A549 (cell line): ENCODE data around the gene ZFYVE28. TPM values are rescaled to one million over a fixed set of nuclear protein-coding genes. Genes with fewer than 3 reads are reported as not detected.

Source experiments
- ATAC-seq, 2 experiments: fragments of 200-7000 bp in 1 of 2; fragments of >200 bp in 1 of 2; cut with Nextera tagmentation in 1 of 2; cut with Tn5 transposase in 1 of 2; 3 replicates each; pipeline versions ENCODE4 v1.8.0 to v1.9.1; 2018 to 2020; ENCODE audit warnings: mild to moderate bottlenecking in 1 of 2, moderate library complexity in 1 of 2
- CTCF ChIA-PET: fragments of 300-600 bp; sonication (Branson Sonifier 250); formaldehyde crosslinking; extraction: SDS; loops from one replicate; lab custom pipeline; 2021; ENCODE audit warnings: antibody characterized with exemption, inconsistent platforms; lab: Yijun Ruan, JAX
- POLR2A ChIA-PET: fragments of 350-600 bp; formaldehyde crosslinking; extraction: SDS; loops from one replicate; lab custom pipeline; 2021; ENCODE audit warnings: antibody characterized with exemption, inconsistent platforms; lab: Yijun Ruan, JAX
- DNase-seq, 2 experiments: peaks; one replicate each; pipeline versions ENCODE4 v3.0.0 to v3.0.0-alpha.2; 2011 to 2016; ENCODE audit warnings: low read depth in 1 of 2, low spot score in 1 of 2
- FAIRE-seq: peaks from 2 replicates; lab custom pipeline; 2011; peaks lifted over from hg19 to GRCh38; lab: Jason Lieb, UNC
- H3K27ac ChIP-seq, 2 experiments: fragments of >200 bp; sonication (Bioruptor Twin); formaldehyde crosslinking; 3 replicates each; pipeline ENCODE4 v1.5.1; 2016 to 2017
- H3K4me1 ChIP-seq: fragments of >200 bp; sonication (Bioruptor Twin); formaldehyde crosslinking; 3 replicates; pipeline ENCODE4 v1.6.1; 2016
- H3K4me2 ChIP-seq: fragments of >200 bp; sonication (Bioruptor Twin); formaldehyde crosslinking; 3 replicates; pipeline ENCODE4 v1.6.1; 2016
- H3K4me3 ChIP-seq: fragments of >200 bp; sonication (Bioruptor Twin); formaldehyde crosslinking; 3 replicates; pipeline ENCODE4 v1.5.1; 2016
- H3K9me3 ChIP-seq: fragments of >200 bp; sonication (Bioruptor Twin); formaldehyde crosslinking; 3 replicates; pipeline ENCODE4 v1.6.1; 2016
- ATOH8 ChIP-seq: fragments of 250-450 bp; sonication (Bioruptor Pico); IDR thresholded peaks from 2 replicates; pipeline ENCODE4 v1.5.0; 2020; ENCODE audit warnings: low read depth, mild to moderate bottlenecking, moderate library complexity
- BHLHE40 ChIP-seq: IDR thresholded peaks from 2 replicates; pipeline ENCODE4 v1.6.1; 2012; ENCODE audit warnings: low read depth, low read length, inconsistent platforms
- CEBPB ChIP-seq, 2 experiments: fragments of >200 bp in 1 of 2; sonication (Bioruptor Twin) in 1 of 2; formaldehyde crosslinking in 1 of 2; IDR thresholded peaks; 2 replicates each; pipeline ENCODE4 v1.6.1; 2012 to 2016
- E2F6 ChIP-seq: IDR thresholded peaks from 2 replicates; pipeline ENCODE4 v1.6.1; 2012; ENCODE audit warnings: low read depth, borderline replicate concordance
- EHMT2 ChIP-seq: fragments of 200-600 bp; sonication (generic); IDR thresholded peaks from 2 replicates; pipeline ENCODE4 v1.6.1; 2016; ENCODE audit warnings: antibody characterized with exemption, low read depth, mild to moderate bottlenecking, moderate library complexity
- ESRRA ChIP-seq: fragments of 150-350 bp; IDR thresholded peaks from 2 replicates; pipeline ENCODE4 v1.6.1; 2014; ENCODE audit warnings: mild to moderate bottlenecking, low read length, borderline replicate concordance
- FOSL2 ChIP-seq, 2 experiments: fragments of 450-650 bp in 1 of 2; fragments of >200 bp in 1 of 2; sonication (Bioruptor Twin) in 1 of 2; formaldehyde crosslinking; IDR thresholded peaks; 2 replicates each; pipeline versions ENCODE4 v1.5.0 to v1.6.1; 2016 to 2020; ENCODE audit warnings: mild to moderate bottlenecking in 1 of 2, moderate library complexity in 1 of 2
- GATA3 ChIP-seq: IDR thresholded peaks from 2 replicates; pipeline ENCODE4 v1.6.1; 2012; ENCODE audit warnings: borderline replicate concordance
- HOXB13 ChIP-seq: fragments of 250-450 bp; sonication (Bioruptor Pico); IDR thresholded peaks from 2 replicates; pipeline ENCODE4 v1.5.0; 2020; ENCODE audit warnings: low read depth, mild to moderate bottlenecking, moderate library complexity
- JUN ChIP-seq, 2 experiments: fragments of >200 bp; sonication (Bioruptor Twin); formaldehyde crosslinking; IDR thresholded peaks; 2 replicates in 1 of 2; 3 replicates in 1 of 2; pipeline ENCODE4 v1.6.1; 2016 to 2017
- JUNB ChIP-seq: fragments of >200 bp; sonication (Bioruptor Twin); formaldehyde crosslinking; IDR thresholded peaks from 2 replicates; pipeline ENCODE4 v1.6.1; 2016
- KDM1A ChIP-seq: fragments of 200-600 bp; sonication (generic); IDR thresholded peaks from 2 replicates; pipeline ENCODE4 v1.6.1; 2016; ENCODE audit warnings: low read depth, mild to moderate bottlenecking
- KDM5A ChIP-seq: fragments of 200-600 bp; sonication (generic); IDR thresholded peaks from 2 replicates; pipeline ENCODE4 v1.6.1; 2016; ENCODE audit warnings: antibody characterized with exemption, mild to moderate bottlenecking
- MAFK ChIP-seq: fragments of 450-650 bp; IDR thresholded peaks from 2 replicates; pipeline ENCODE4 v1.6.1; 2014; ENCODE audit not compliant: partially characterized antibody
- MAX ChIP-seq: IDR thresholded peaks from 2 replicates; pipeline ENCODE4 v1.6.1; 2012
- PHF8 ChIP-seq: fragments of 200-600 bp; sonication (generic); IDR thresholded peaks from 2 replicates; pipeline ENCODE4 v1.6.1; 2016; ENCODE audit warnings: low read depth, mild to moderate bottlenecking, antibody characterized with exemption, moderate library complexity, borderline replicate concordance
- POLR2AphosphoS2 ChIP-seq: conservative IDR thresholded peaks from 2 replicates; pipeline ENCODE4 v1.6.1; 2012; ENCODE audit warnings: low read length, improper control_type of control experiment, inconsistent platforms
- RAD21 ChIP-seq, 2 experiments: fragments of >200 bp in 1 of 2; sonication (Bioruptor Twin) in 1 of 2; formaldehyde crosslinking in 1 of 2; IDR thresholded peaks in 1 of 2; conservative IDR thresholded peaks in 1 of 2; 2 replicates in 1 of 2; 3 replicates in 1 of 2; pipeline ENCODE4 v1.6.1; 2012 to 2018; ENCODE audit warnings: inconsistent platforms in 1 of 2
- REST ChIP-seq: fragments of 200-600 bp; sonication (generic); IDR thresholded peaks from 2 replicates; pipeline ENCODE4 v1.6.1; 2016; ENCODE audit warnings: antibody characterized with exemption, mild to moderate bottlenecking, moderate library complexity
- RFX5 ChIP-seq: fragments of 450-650 bp; IDR thresholded peaks from 2 replicates; pipeline ENCODE4 v1.7.1; 2014; ENCODE audit warnings: antibody characterized with exemption, mild to moderate bottlenecking, moderate library complexity
- SMC3 ChIP-seq: fragments of >200 bp; sonication (Bioruptor Twin); formaldehyde crosslinking; IDR thresholded peaks from 3 replicates; pipeline ENCODE4 v1.6.1; 2018; ENCODE audit warnings: inconsistent platforms
- SREBF2 ChIP-seq: fragments of 450-650 bp; IDR thresholded peaks from 2 replicates; pipeline ENCODE4 v1.6.1; 2014; ENCODE audit warnings: mild to moderate bottlenecking, moderate library complexity
- TP53 ChIP-seq: fragments of 250-450 bp; sonication (Bioruptor Pico); IDR thresholded peaks from 2 replicates; pipeline ENCODE4 v1.5.0; 2021; ENCODE audit warnings: mild to moderate bottlenecking, moderate library complexity
- USF2 ChIP-seq: fragments of 450-650 bp; IDR thresholded peaks from 2 replicates; pipeline ENCODE4 v1.6.1; 2014; ENCODE audit warnings: antibody characterized with exemption
- ZSCAN20 ChIP-seq: fragments of 250-450 bp; sonication (Bioruptor Pico); IDR thresholded peaks from 2 replicates; pipeline ENCODE4 v1.8.0; 2022; ENCODE audit warnings: mild to moderate bottlenecking, moderate library complexity
- WGBS: methylation state at CpG from one replicate; pipeline ENCODE4 v1.1.6; 2017; ENCODE audit errors: missing lambda C conversion rate; 5-methylcytosine and 5-hydroxymethylcytosine counted together
- polyA plus RNA-seq, 4 experiments: library from polyadenylated mRNA; depleted of rRNA in 3 of 4; stranded (reverse); fragments of >200 nt; fragmentation: RNase III in 1 of 4; extraction: RNeasy Plus Mini Kit Qiagen cat#74134 plus additional on column Dnase treatment in 1 of 4; gene quantifications; 2 replicates in 3 of 4; 3 replicates in 1 of 4; pipeline ENCODE4 v1.2.3, GENCODE V29; 2011 to 2017

The ZFYVE28 gene
- polyA plus RNA-seq, 2 of the 4 experiments (the other 2 are of a cell fraction): 2.1 to 2.3 TPM

GRCh38 chr4:2386717-2387116 lies 31.7 kb downstream of the ZFYVE28 start:
- POLR2A ChIA-PET: no interaction called here
- Histone ChIP-seq H3K4me1 (no peaks in the 10 kb centered on the region), H3K4me2 (no peak overlapping the region), H3K27ac (no peak overlapping the region), H3K4me3 (no peak overlapping the region), H3K9me3 (no peaks in the 10 kb centered on the region)
- 94% methylated on average over 9 of the region's 19 CpGs for WGBS
- TF ChIP-seq SMC3: no peak
- no peak for TF ChIP-seq MAX
- TF ChIP-seq REST: no peak
- TF ChIP-seq SREBF2: no peak
- no peak for TF ChIP-seq PHF8
- TF ChIP-seq ESRRA: no peak
- no peak for TF ChIP-seq EHMT2
- no peak for TF ChIP-seq JUN (IDR thresholded peaks at IDR 0.05)
- no peak for TF ChIP-seq TP53 (CRISPR knock-in tag)
- TF ChIP-seq HOXB13 (CRISPR knock-in tag): no peak
- TF ChIP-seq MAFK: no peak
- TF ChIP-seq USF2: no peak
- no peak for TF ChIP-seq BHLHE40
- FAIRE-seq (no peak), DNase-seq (no peak), ATAC-seq (no peak)
- CTCF ChIA-PET: interaction anchor here (1.2 kb wide), 1 partner anchor 130 kb away, joined by 3 read pairs; no protein-coding TSS in a partner anchor

GRCh38 chr4:2385516-2385915 lies 32.9 kb downstream of the ZFYVE28 start:
- DNase-seq: no peak
- WGBS: 81% methylated on average over 5 of the region's 8 CpGs
- H3K9me3 ChIP-seq: no peaks in the 10 kb centered on the region
- ATAC-seq: no peak
- POLR2A ChIA-PET: no interaction called here
- H3K27ac ChIP-seq: no peak overlapping the region
- H3K4me1 ChIP-seq: no peaks in the 10 kb centered on the region
- TF ChIP-seq KDM5A: no peak
- TF ChIP-seq USF2: no peak
- TF ChIP-seq GATA3: no peak
- no peak for TF ChIP-seq ATOH8
- no peak for TF ChIP-seq POLR2AphosphoS2
- TF ChIP-seq JUNB: no peak
- no peak for TF ChIP-seq E2F6
- TF ChIP-seq RFX5: no peak
- no peak for TF ChIP-seq CEBPB (IDR thresholded peaks at IDR 0.05)
- TF ChIP-seq ZSCAN20: no peak
- TF ChIP-seq RAD21 (conservative IDR thresholded peaks at IDR 0.05 in 1 of 2, IDR thresholded peaks at IDR 0.05 in 1 of 2): no peak
- no peak for TF ChIP-seq FOSL2 (IDR thresholded peaks at IDR 0.05)
- no peak for TF ChIP-seq FOSL2 (CRISPR knock-in tag; IDR thresholded peaks at IDR 0.05)
- no peak for TF ChIP-seq PHF8
- no peak for TF ChIP-seq KDM1A
- H3K4me3 ChIP-seq: no peak overlapping the region
- CTCF ChIA-PET: interaction anchor here (1.0 kb wide), 1 partner anchor 8 kb away, joined by 3 read pairs; no protein-coding TSS in a partner anchor
- H3K4me2 ChIP-seq: no peak overlapping the region
- no peak for FAIRE-seq
